ENCODE measurements around the gene ADGRF4. TPM values are rescaled to one million over a fixed set of nuclear protein-coding genes. Genes with fewer than 3 reads are reported as not detected.

The ADGRF4 gene
- total and polyA plus RNA-seq, 3 donors from 2014 or later: 0.12 to 0.58 (median 0.31) TPM

DNA sequence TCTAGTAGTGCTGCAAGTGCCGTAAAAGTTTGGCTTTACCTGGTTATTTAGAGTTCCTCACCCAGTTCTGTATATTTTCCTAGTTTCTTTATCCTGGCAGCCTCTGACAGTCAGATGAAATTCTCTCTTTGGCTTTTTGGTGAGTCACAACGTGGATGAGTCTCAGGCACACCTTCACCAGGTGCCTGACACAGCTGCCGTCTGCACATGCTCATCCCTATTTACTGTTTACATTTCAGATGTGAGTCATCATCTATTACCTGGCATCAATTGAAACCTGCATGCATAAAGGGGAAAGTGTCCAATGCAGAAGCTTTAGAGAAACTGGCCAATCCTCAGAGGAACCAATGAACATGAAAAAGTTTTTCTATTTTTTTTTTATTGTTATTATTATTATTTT is 33.3 kb upstream of the ADGRF4 start:
- 86% methylated on average over 3 of the region's 3 CpGs for WGBS, 2 donors
- TF ChIP-seq, protein P1, sequence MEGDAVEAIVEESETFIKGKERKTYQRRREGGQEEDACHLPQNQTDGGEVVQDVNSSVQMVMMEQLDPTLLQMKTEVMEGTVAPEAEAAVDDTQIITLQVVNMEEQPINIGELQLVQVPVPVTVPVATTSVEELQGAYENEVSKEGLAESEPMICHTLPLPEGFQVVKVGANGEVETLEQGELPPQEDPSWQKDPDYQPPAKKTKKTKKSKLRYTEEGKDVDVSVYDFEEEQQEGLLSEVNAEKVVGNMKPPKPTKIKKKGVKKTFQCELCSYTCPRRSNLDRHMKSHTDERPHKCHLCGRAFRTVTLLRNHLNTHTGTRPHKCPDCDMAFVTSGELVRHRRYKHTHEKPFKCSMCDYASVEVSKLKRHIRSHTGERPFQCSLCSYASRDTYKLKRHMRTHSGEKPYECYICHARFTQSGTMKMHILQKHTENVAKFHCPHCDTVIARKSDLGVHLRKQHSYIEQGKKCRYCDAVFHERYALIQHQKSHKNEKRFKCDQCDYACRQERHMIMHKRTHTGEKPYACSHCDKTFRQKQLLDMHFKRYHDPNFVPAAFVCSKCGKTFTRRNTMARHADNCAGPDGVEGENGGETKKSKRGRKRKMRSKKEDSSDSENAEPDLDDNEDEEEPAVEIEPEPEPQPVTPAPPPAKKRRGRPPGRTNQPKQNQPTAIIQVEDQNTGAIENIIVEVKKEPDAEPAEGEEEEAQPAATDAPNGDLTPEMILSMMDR (IDR thresholded peaks at IDR 0.05): no peak
- no peak for TF ChIP-seq POLR2A (IDR thresholded peaks at IDR 0.05)
- DNase-seq: no peak
- no peaks in the 10 kb centered on the region for H3K4me1 ChIP-seq
- no peaks in the 10 kb centered on the region for H3K27me3 ChIP-seq
- intact Hi-C loops (cut with DNase I; ENCODE audit: low total_unique reads): no loop called here
- H3K27ac ChIP-seq: no peak overlapping the region
- no peak overlapping the region for H3K4me3 ChIP-seq
- H3K9me3 ChIP-seq: no peaks in the 10 kb centered on the region
- H3K36me3 ChIP-seq (ENCODE audit: low read depth, missing control alignments): no peaks in the 10 kb centered on the region

DNA sequence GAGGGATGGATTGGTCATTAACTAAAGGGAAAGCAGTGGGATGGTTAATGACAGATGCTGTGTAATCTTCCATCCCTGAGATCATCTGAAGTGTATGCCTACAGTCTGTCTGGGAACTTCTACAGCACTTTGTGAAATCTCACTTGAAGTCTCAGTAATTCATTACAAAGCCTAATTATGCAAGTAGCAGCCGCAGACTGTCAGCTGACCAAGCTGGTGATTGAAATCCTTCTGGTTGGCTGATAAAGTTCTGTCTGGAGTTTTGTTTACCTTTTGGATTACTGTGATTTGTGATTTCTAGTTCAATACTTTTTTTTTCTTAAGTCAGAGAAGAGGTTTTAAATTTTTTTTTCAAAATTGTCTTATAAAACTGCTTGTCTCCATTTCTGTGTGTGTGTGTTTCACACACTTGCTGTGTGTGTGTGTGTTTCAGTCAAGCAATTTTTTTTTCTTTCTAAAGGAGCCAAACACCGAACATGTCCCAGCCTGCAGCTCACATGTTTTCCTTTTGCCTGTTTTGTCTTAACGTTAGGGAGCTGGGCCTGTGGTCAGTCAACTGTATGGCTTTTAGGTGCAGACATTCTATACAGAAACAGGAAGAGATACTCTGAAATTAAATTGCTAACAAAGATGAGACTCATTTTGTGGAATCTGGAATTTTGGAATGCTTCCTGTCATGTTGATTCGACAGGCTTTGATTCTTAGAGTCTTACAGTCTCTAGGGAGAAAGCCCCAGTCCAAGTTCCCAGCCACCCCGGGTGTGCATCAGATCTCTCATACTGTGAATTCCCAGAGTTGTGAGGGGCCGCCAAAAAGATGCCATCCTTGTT is 28.5 kb upstream of the ADGRF4 start:
- intact Hi-C loops (cut with DNase I; ENCODE audit: low total_unique reads): no loop called here
- no peak for TF ChIP-seq POLR2A (IDR thresholded peaks at IDR 0.05)
- TF ChIP-seq, protein P1 (IDR thresholded peaks at IDR 0.05): no peak
- DNase-seq: no peak
- WGBS, 2 donors: 39 to 48% methylated on average over 6 of the region's 6 CpGs
- Histone ChIP-seq H3K4me1 (no peaks in the 10 kb centered on the region), H3K27me3 (no peaks in the 10 kb centered on the region), H3K9me3 (no peaks in the 10 kb centered on the region), H3K27ac (no peak overlapping the region), H3K36me3 (ENCODE audit: low read depth, missing control alignments) (no peaks in the 10 kb centered on the region), H3K4me3 (no peak overlapping the region)

DNA sequence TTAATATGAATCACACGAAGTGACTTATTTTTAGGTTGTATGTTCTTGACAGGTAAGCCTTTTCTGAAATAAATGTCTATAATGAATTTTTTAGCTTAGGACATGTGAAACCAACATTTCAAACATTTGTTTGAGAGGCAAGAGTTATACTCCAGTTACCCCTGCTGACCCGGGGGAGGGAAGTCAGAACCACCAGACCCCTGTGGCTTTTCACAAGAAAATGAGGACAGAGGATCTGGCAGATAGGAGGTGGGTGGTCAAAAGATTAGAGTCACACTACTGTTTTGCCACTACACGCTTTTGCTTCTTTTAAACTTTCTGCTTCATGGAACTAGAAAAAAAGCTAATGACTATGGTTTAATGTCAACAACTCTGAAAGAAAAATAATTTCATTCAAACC is 27.5 kb upstream of the ADGRF4 start:
- Histone ChIP-seq H3K36me3 (ENCODE audit: low read depth, missing control alignments) (no peaks in the 10 kb centered on the region), H3K9me3 (no peaks in the 10 kb centered on the region), H3K4me1 (no peaks in the 10 kb centered on the region), H3K27me3 (no peaks in the 10 kb centered on the region), H3K4me3 (no peak overlapping the region), H3K27ac (no peak overlapping the region)
- intact Hi-C loops (cut with DNase I; ENCODE audit: low total_unique reads): no loop called here
- 80 to 81% methylated on average over 3 of the region's 3 CpGs for WGBS, 2 donors
- no peak for TF ChIP-seq POLR2A (IDR thresholded peaks at IDR 0.05)
- TF ChIP-seq, protein P1 (IDR thresholded peaks at IDR 0.05): no peak
- DNase-seq: no peak

DNA sequence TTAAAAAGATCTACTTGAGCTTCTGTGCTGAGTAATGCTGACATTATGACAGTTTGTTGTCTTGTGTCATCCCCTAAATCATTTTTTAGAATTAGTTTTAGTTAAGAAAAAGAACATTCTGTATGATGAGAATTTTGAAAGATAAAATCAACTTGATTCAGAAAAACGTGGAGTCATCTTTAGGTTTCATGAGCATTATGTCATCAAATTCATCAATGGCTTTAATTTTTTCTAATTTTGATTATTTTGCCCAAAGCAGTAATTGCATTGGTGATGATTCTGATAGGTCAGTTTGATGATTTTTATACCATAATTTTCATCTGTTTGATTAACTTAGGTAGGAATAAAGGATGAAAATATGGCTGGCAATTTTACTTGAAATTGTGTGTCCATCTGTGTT is 26.6 kb upstream of the ADGRF4 start:
- no peak for DNase-seq
- Histone ChIP-seq H3K27me3 (no peaks in the 10 kb centered on the region), H3K36me3 (ENCODE audit: low read depth, missing control alignments) (no peaks in the 10 kb centered on the region), H3K27ac (no peak overlapping the region), H3K4me3 (no peak overlapping the region), H3K9me3 (no peaks in the 10 kb centered on the region), H3K4me1 (no peaks in the 10 kb centered on the region)
- intact Hi-C loops (cut with DNase I; ENCODE audit: low total_unique reads): no loop called here
- TF ChIP-seq, protein P1 (IDR thresholded peaks at IDR 0.05): no peak
- TF ChIP-seq POLR2A (IDR thresholded peaks at IDR 0.05): no peak
- 74 to 84% methylated on average over 1 of the region's 1 CpG for WGBS, 2 donors

DNA sequence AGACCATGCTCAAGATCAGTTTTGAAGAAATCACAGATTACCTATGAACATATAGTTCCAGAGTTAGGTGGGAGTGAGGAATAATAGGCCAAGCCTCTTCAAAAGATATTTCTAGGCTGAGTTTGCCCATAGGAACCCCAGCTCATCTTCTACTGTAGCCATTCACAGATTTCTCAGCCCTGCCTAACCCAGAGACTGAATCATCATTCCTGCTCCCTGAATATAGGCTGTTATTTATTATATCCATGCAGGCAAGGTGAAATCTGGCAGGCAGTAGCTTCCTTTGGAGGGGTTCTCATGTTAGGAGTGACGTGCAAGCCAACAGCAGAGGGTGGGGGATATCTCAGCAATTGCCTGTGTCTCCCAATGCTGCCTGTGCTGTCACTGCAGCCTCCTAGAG is 25.6 kb upstream of the ADGRF4 start:
- no peak for DNase-seq
- 88 to 100% methylated on average over 1 of the region's 1 CpG for WGBS, 2 donors
- intact Hi-C loops (cut with DNase I; ENCODE audit: low total_unique reads): no loop called here
- no peak overlapping the region for H3K4me3 ChIP-seq
- H3K4me1 ChIP-seq: no peaks in the 10 kb centered on the region
- no peaks in the 10 kb centered on the region for H3K36me3 ChIP-seq (ENCODE audit: low read depth, missing control alignments)
- H3K27ac ChIP-seq: no peak overlapping the region
- TF ChIP-seq POLR2A (IDR thresholded peaks at IDR 0.05): no peak
- TF ChIP-seq, protein P1 (IDR thresholded peaks at IDR 0.05): no peak
- H3K9me3 ChIP-seq: no peaks in the 10 kb centered on the region
- no peaks in the 10 kb centered on the region for H3K27me3 ChIP-seq
